Esophagus muscularis mucosa (tissue), 3 donors: ENCODE results near the gene UFD1.

Experiments
- CTCF ChIP-seq, 3 experiments: fragments of 200-600 bp in 2 of 3; fragments of 450-650 bp in 1 of 3; sonication (generic) in 2 of 3; IDR thresholded peaks; one replicate each; pipeline ENCODE4 v1.5.1; 2017 to 2019; ENCODE audit warnings: antibody characterized with exemption in 3 of 3, mild to moderate bottlenecking in 2 of 3, moderate library complexity in 1 of 3
- POLR2AphosphoS5 ChIP-seq, 2 donors: sonication (generic); formaldehyde crosslinking; IDR thresholded peaks; one replicate each; pipeline ENCODE4 v1.6.1; 2017; ENCODE audit warnings: antibody characterized with exemption in 2 of 2

GRCh38 chr22:19506212-19506611 is 27.2 kb upstream of the UFD1 start:
- TF ChIP-seq POLR2AphosphoS5 (IDR thresholded peaks at IDR 0.05) (no peak), CTCF (IDR thresholded peaks at IDR 0.05) (no peak)
